Renal pelvis (tissue), 4 donors: ENCODE measurements around the gene FAM89A. TPM values are rescaled to one million over a fixed set of nuclear protein-coding genes. Genes with fewer than 3 reads are reported as not detected.
"Not testable (repeated sequence)": the region's sequence is repeated elsewhere in the genome, so short reads cannot be mapped to it uniquely, and the experiment has no call there.

Experiments
- DNase-seq: peaks from one replicate; pipeline ENCODE4 v3.0.0-alpha.2; 2013
- polyA plus RNA-seq, 3 donors: library from polyadenylated mRNA; unstranded; fragments of 120-200 nt; gene quantifications; one replicate each; pipeline ENCODE4 v1.2.1, GENCODE V29; 2013; ENCODE audit not compliant: insufficient read length in 3 of 3

The FAM89A gene
- polyA plus RNA-seq, 3 donors, result 13.3 to 16.8 (median 16.0) TPM

DNA sequence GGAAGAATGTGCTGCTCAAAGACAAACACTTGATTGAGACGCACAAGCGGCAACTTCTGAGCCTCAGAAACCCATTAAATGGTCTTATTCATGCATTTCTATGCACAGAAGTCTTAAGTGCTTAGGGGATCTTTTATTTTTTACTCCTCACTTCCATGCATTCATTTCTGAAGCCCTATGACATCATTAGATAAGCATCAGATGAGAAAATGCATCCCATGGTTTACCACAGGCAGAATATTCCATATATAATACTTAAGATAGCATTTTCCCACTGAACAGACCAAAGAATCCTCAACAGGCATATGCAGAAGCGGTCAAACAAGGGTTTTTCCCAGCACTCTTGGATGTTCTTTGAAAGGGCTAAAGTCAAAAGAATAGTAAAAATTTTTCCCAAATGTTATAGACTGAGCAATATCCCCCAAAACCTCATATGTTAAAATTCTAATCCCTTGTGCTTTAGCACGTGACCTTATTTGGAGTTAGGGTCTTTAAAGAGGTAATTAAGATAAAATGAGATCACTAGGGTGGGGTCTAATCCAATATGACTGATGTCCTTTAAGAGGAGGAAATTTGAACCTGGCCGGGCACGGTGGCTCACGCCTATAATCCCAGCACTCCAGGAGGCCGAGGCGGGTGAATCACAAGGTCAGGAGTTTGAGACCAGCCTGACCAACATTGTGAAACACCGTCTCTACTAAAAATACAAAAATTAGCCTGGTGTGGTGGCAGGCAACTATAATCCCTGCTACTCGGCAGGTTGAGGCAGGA is 22.6 kb upstream of the FAM89A start:
- DNase-seq, result no peak

- DNase-seq, result no peak
Observed at GRCh38 chr1:231059566-231060193, 19.6 kb upstream of the FAM89A start.

- no peak for DNase-seq
Observed at GRCh38 chr1:231058416-231059109, 18.5 kb upstream of the FAM89A start.

- no peak for DNase-seq
Observed at GRCh38 chr1:231057410-231057809, 17.4 kb upstream of the FAM89A start.

- no peak for DNase-seq
Observed at GRCh38 chr1:231055271-231055670, 15.2 kb upstream of the FAM89A start.

DNA sequence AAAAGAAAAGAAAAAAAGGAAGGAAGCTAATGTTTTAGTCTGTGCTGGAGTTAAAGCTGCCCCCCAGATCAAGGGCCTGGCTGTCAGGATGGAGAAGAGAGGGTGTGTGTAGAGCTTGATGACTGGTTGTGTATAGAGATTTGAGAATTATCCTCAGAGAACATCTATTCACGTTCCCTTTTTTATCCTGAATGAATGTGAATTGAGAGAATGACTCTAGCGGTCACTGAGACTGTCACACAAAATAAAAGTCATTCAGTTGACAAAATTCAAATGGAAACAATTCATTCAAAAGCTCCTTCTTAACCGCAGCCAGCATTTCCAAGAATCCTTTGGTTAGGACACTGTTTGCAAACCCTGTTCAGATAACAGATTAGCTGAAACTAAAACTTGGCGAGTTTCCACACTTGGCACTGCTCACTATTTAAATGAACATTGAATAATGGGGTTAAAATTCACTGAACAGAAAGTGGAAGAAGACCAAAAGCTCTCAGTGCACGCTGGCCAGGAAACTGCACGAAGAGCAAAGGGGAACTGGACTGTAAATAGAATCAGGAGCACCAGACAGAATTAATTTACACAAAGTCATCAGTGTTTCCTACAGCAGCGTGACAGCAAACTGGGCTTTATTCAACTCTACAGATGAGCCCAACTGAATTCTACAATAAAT is 13.6 kb upstream of the FAM89A start:
- DNase-seq, result peak; percentile 81

DNA sequence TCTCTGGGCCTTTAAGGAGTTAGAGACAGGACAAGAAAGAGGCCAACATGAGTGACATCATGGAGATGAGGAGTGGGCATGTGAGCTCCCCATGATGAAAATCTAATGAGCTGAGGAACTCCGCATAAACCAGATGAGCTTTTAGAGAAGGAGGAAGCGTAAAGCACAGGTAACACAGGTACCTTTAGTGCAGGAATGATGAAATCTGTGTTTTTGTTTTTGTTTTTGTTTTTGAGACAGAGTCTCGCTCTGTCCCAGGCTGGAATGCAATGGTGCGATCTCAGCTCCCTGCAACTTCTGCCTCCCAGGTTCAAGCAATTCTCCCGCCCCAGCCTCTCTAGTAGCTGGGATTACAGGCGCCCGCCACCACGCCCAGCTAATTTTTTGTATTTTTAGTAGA is 12.7 kb upstream of the FAM89A start:
- DNase-seq, result no peak

GRCh38 chr1:231050932-231051331 is 10.9 kb upstream of the FAM89A start:
- DNase-seq, result not testable (repeated sequence)

GRCh38 chr1:231050395-231050794 is 10.3 kb upstream of the FAM89A start:
- no peak for DNase-seq

- no peak for DNase-seq
Observed at GRCh38 chr1:231049121-231049979, 9.3 kb upstream of the FAM89A start.

- not testable (repeated sequence) for DNase-seq
Observed at GRCh38 chr1:231048419-231048818, 8.4 kb upstream of the FAM89A start.

GRCh38 chr1:231047529-231047928 is 7.5 kb upstream of the FAM89A start:
- not testable (repeated sequence) for DNase-seq

GRCh38 chr1:231046730-231047395 is 6.8 kb upstream of the FAM89A start:
- DNase-seq, result no peak

- not testable (repeated sequence) for DNase-seq
Observed at GRCh38 chr1:231045921-231046729, 6.1 kb upstream of the FAM89A start.

GRCh38 chr1:231045286-231045685 is 5.2 kb upstream of the FAM89A start:
- DNase-seq, result no peak

- DNase-seq, result no peak
Observed at GRCh38 chr1:231044588-231044987, 4.5 kb upstream of the FAM89A start.

- no peak for DNase-seq
Observed at GRCh38 chr1:231041719-231042261, 1.7 kb upstream of the FAM89A start.

- peak; percentile 23 for DNase-seq
Observed at GRCh38 chr1:231040800-231041718, 1.0 kb upstream of the FAM89A start.
